H1 (cell line): ENCODE data around the gene TBC1D2.

Experiments
- EZH2 ChIP-seq: fragments of 200-600 bp; sonication (generic); IDR thresholded peaks from 2 replicates; pipeline ENCODE4 v1.7.1; 2012; ENCODE audit warnings: low read depth, mild to moderate bottlenecking, moderate library complexity, low read length, inconsistent platforms; ENCODE audit not compliant: severe bottlenecking
- JUN ChIP-seq: IDR thresholded peaks from 2 replicates; pipeline ENCODE4 v1.6.1; 2011; ENCODE audit warnings: low read depth, mild to moderate bottlenecking, improper control_type of control experiment, low read length

DNA sequence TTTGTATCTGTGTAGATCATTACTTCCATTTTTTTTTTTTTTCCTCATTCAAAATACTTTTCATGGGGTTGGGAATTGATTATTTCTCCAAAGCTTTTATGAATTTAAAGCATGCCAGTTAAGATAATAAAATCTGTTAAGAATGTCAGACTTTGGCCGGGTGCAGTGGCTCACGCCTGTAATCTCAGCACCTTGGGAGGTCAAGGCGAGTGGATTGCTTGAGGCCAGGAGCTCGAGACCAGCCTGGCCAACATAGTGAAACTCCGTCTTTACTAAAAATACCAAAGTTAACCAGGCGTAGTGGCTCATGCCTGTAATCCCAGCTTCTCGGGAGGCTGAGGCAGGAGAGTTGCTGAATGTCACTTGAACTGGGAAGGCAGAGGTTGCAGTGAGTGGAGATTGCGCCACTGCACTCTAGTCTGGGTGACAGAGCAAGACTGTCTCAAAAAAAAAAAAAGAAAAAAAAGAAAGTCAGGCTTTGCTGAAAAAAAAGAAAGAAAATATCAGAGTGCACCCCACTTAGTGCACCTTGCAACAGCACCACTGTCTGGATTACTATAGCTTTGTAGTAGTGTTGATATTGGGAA, 18.5 kb downstream of the TBC1D2 start:
- TF ChIP-seq EZH2 (no peak), JUN (no peak)
